HEK293T (cell line): ENCODE data around the gene RUSC1.

Experiments used
- CTCF ChIA-PET: fragments of 350-600 bp; formaldehyde crosslinking; extraction: SDS; loops from one replicate; lab custom pipeline; 2021; ENCODE audit warnings: antibody characterized with exemption, inconsistent platforms; lab: Yijun Ruan, JAX
- POLR2A ChIA-PET: fragments of 350-600 bp; formaldehyde crosslinking; extraction: SDS; loops from one replicate; lab custom pipeline; 2020; ENCODE audit warnings: antibody characterized with exemption, inconsistent platforms; lab: Yijun Ruan, JAX
- DNase-seq: peaks from one replicate; pipeline ENCODE4 v3.0.0; 2012; ENCODE audit warnings: mixed read lengths; ENCODE audit errors: extremely low spot score
- ARNT ChIP-seq: fragments of 450-650 bp; IDR thresholded peaks from 2 replicates; pipeline ENCODE4 v1.6.1; 2017; ENCODE audit warnings: mild to moderate bottlenecking
- BHLHE40 ChIP-seq: fragments of 450-650 bp; IDR thresholded peaks from 2 replicates; pipeline ENCODE4 v1.6.1; 2016; ENCODE audit warnings: mild to moderate bottlenecking, moderate library complexity, borderline replicate concordance
- CTBP1 ChIP-seq: fragments of 450-650 bp; IDR thresholded peaks from 2 replicates; pipeline ENCODE4 v1.6.1; 2016; ENCODE audit warnings: borderline replicate concordance
- ELF4 ChIP-seq: fragments of 450-650 bp; IDR thresholded peaks from 2 replicates; pipeline ENCODE4 v1.6.1; 2017; ENCODE audit warnings: antibody characterized with exemption
- FOXA1 ChIP-seq: fragments of 450-650 bp; IDR thresholded peaks from 2 replicates; pipeline ENCODE4 v1.6.1; 2016; ENCODE audit warnings: mild to moderate bottlenecking
- FOXK2 ChIP-seq: fragments of 450-650 bp; IDR thresholded peaks from 2 replicates; pipeline ENCODE4 v1.6.1; 2016; ENCODE audit warnings: mild to moderate bottlenecking
- FOXM1 ChIP-seq: fragments of 450-650 bp; IDR thresholded peaks from 2 replicates; pipeline ENCODE4 v1.6.1; 2017; ENCODE audit warnings: mild to moderate bottlenecking, borderline replicate concordance
- HDGF ChIP-seq: fragments of 450-650 bp; IDR thresholded peaks from 2 replicates; pipeline ENCODE4 v1.6.1; 2017; ENCODE audit warnings: antibody characterized with exemption, borderline replicate concordance
- L3MBTL2 ChIP-seq: fragments of 450-650 bp; conservative IDR thresholded peaks from 2 replicates; pipeline ENCODE4 v1.6.1; 2016; ENCODE audit warnings: mild to moderate bottlenecking
- LEF1 ChIP-seq: fragments of 450-650 bp; IDR thresholded peaks from 2 replicates; pipeline ENCODE4 v1.6.1; 2017; ENCODE audit warnings: mild to moderate bottlenecking, borderline replicate concordance
- NFRKB ChIP-seq: fragments of 450-650 bp; IDR thresholded peaks from 2 replicates; pipeline ENCODE4 v1.6.1; 2016; ENCODE audit warnings: mild to moderate bottlenecking, moderate library complexity
- SP1 ChIP-seq: fragments of 450-650 bp; IDR thresholded peaks from 2 replicates; pipeline ENCODE4 v1.6.1; 2017
- SUZ12 ChIP-seq: fragments of 450-650 bp; IDR thresholded peaks from 2 replicates; pipeline ENCODE4 v1.6.1; 2016; ENCODE audit warnings: mild to moderate bottlenecking
- TARDBP ChIP-seq: fragments of 450-650 bp; IDR thresholded peaks from 2 replicates; pipeline ENCODE4 v1.6.1; 2016
- ZNF384 ChIP-seq: fragments of 450-650 bp; IDR thresholded peaks from 2 replicates; pipeline ENCODE4 v1.6.1; 2016
- TF ChIP-seq, protein P1 (sequence below): fragments of 450-650 bp; IDR thresholded peaks from 2 replicates; pipeline ENCODE4 v1.6.1; 2016

The RUSC1 gene

DNA sequence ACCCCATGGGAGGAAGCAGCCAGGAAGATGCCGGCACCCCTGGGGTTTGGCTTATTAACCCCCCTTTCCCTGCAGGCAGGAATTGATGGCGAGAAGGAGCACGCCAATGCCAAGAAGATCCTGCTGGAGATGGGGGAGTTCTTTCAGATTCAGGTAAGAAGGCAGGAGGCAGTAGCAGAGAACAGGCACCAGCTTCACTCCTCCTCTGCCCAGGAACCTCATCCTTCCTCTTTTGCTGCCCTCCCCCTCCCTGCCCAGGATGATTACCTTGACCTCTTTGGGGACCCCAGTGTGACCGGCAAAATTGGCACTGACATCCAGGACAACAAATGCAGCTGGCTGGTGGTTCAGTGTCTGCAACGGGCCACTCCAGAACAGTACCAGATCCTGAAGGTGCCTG lies 1.2 kb upstream of the RUSC1 start:
- CTCF ChIA-PET = interaction anchor here (0.5 to 7.5 kb wide), 2 partner anchors 68 to 393 kb away, joined by 3 to 62 read pairs; no protein-coding TSS in a partner anchor
- POLR2A ChIA-PET = interaction anchor here (1.0 to 2.2 kb wide), 4 partner anchors 12 to 126 kb away, joined by 3 to 8 read pairs (median 6); no protein-coding TSS in a partner anchor
- no peak for DNase-seq
- TF ChIP-seq FOXK2 (no peak), LEF1 (no peak), FOXA1 (no peak), ARNT (no peak), L3MBTL2 (no peak), BHLHE40 (no peak), FOXM1 (no peak), HDGF (no peak), NFRKB (no peak), ZNF384 (no peak), SUZ12 (no peak), ELF4 (no peak), SP1 (no peak), TARDBP (no peak), CTBP1 (no peak)
- TF ChIP-seq, protein P1, sequence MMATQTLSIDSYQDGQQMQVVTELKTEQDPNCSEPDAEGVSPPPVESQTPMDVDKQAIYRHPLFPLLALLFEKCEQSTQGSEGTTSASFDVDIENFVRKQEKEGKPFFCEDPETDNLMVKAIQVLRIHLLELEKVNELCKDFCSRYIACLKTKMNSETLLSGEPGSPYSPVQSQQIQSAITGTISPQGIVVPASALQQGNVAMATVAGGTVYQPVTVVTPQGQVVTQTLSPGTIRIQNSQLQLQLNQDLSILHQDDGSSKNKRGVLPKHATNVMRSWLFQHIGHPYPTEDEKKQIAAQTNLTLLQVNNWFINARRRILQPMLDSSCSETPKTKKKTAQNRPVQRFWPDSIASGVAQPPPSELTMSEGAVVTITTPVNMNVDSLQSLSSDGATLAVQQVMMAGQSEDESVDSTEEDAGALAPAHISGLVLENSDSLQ = no peak

DNA sequence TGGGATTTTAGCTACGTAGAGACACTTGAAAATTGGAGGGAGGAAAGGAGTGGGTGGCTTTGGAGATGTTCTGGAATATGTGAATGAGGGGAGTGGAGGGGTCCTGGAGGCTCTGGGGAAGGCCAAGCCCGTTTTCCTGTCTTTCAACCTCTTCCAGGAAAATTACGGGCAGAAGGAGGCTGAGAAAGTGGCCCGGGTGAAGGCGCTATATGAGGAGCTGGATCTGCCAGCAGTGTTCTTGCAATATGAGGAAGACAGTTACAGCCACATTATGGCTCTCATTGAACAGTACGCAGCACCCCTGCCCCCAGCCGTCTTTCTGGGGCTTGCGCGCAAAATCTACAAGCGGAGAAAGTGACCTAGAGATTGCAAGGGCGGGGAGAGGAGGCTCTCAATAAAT lies 442 bp upstream of the RUSC1 start:
- ChIA-PET CTCF (interaction anchor here (7.5 kb wide), 1 partner anchor 69 kb away, joined by 62 read pairs; no protein-coding TSS in a partner anchor), POLR2A (interaction anchor here (1.0 to 1.2 kb wide), 4 partner anchors 13 to 126 kb away, joined by 3 to 4 read pairs (median 3); partner anchors contain the start of gene SCAMP3)
- TF ChIP-seq BHLHE40 (no peak), SUZ12 (no peak), NFRKB (no peak), SP1 (no peak)
- DNase-seq = no peak

DNA sequence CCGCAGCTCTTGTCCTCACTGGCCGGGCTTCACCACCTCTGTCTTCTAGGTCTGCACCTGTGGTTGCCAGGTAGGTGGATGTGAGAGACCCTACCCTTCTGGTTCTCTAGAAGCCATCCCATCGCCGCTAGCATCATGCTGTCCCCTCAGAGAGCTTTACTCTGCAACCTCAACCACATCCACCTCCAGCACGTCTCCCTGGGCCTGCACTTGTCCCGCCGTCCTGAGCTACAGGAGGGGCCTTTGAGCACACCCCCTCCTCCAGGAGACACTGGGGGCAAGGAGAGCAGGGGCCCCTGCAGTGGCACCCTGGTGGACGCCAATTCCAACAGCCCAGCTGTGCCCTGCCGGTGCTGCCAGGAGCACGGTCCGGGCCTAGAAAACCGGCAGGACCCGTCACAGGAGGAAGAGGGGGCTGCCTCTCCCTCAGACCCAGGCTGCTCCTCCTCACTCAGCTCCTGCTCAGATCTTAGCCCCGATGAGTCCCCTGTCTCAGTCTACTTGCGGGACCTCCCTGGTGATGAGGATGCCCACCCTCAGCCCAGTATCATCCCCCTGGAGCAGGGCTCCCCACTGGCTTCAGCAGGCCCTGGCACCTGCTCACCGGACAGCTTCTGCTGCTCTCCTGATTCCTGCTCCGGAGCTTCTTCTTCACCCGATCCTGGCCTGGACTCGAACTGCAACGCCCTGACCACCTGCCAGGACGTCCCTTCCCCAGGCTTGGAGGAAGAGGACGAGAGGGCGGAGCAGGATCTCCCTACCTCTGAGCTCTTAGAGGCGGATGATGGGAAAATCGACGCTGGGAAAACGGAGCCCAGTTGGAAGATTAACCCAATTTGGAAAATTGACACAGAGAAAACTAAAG lies 1.2 kb downstream of the RUSC1 start:
- TF ChIP-seq ZNF384 = no peak
- no peak for TF ChIP-seq CTBP1
- TF ChIP-seq FOXA1 = no peak
- no peak for TF ChIP-seq L3MBTL2
- no peak for TF ChIP-seq BHLHE40
- TF ChIP-seq NFRKB = no peak
- no peak for TF ChIP-seq FOXK2
- TF ChIP-seq HDGF = no peak
- ChIA-PET POLR2A (interaction anchor here (1.0 to 6.0 kb wide), 11 partner anchors 10 to 128 kb away, joined by 3 to 43 read pairs (median 7); partner anchors contain the start of genes CLK2, ENTREP3, FDPS and SCAMP3), CTCF (interaction anchor here (0.6 to 7.5 kb wide), 5 partner anchors 9 to 230 kb away, joined by 3 to 62 read pairs (median 5); no protein-coding TSS in a partner anchor)
- DNase-seq = no peak

- peak; percentile 49 for DNase-seq
- TF ChIP-seq SUZ12 = no peak
- TF ChIP-seq TARDBP = no peak
- TF ChIP-seq, protein P1 = no peak
- TF ChIP-seq FOXM1 = no peak
- no peak for TF ChIP-seq ZNF384
- no peak for TF ChIP-seq NFRKB
- no peak for TF ChIP-seq LEF1
- no peak for TF ChIP-seq L3MBTL2
- no peak for TF ChIP-seq FOXK2
- no peak for TF ChIP-seq ARNT
- no peak for TF ChIP-seq BHLHE40
- no peak for TF ChIP-seq ELF4
- TF ChIP-seq SP1 = no peak
- TF ChIP-seq CTBP1 = no peak
- ChIA-PET CTCF (interaction anchor here (0.6 to 7.5 kb wide), 5 partner anchors 10 to 231 kb away, joined by 3 to 62 read pairs (median 5); no protein-coding TSS in a partner anchor), POLR2A (interaction anchor here (1.0 to 6.0 kb wide), 11 partner anchors 11 to 128 kb away, joined by 3 to 43 read pairs (median 7); partner anchors contain the start of genes CLK2, ENTREP3, FDPS and SCAMP3)
Measured at GRCh38 chr1:155322571-155322952, 1.9 kb downstream of the RUSC1 start.

DNA sequence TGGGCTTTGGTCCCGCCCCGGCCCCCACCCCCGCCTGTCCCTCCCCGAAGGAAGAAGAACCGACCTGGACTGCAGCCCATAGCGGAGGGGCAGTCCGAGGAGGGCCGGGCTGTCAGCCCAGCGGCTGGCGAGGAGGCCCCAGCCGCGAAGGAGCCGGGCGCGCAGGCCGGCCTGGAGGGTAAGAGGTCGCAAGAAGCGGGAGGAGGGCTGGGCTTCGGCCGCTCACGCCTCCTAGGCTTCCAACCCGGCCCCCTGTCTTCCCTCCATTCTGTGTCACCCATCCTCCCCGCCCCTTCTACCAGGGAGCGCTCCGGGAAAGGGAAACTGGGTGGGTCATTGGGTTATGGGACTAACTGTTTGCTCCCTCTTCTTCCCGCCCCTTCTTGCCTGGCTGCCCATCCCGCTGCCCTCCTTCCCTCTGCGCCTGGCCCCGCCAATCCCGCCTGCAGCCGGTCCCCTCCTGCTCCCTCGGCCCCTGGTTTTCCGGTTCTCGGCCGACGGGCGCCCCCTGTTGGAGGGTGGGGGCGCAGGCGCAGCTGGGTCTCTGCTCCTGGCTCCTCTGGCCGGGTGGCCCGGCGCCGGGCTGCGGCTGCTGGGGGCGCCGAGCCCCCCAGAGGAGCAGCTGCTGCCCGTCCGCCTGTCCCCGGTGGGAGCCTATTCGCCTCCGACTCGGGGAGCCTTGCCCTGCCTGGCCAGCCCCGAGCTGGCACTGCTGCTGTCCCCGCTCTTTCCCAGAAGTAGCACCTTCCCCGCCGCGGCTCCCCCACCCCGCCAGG lies 2.4 kb downstream of the RUSC1 start:
- ChIA-PET CTCF (interaction anchor here (0.6 to 7.5 kb wide), 10 partner anchors 10 to 267 kb away, joined by 3 to 62 read pairs (median 4); no protein-coding TSS in a partner anchor), POLR2A (interaction anchor here (0.5 to 6.0 kb wide), 26 partner anchors 10 to 181 kb away, joined by 3 to 43 read pairs (median 5); partner anchors contain the start of genes CLK2, ENTREP3, FDPS and HCN3)
- TF ChIP-seq L3MBTL2 = peak; percentile 56
- TF ChIP-seq, protein P1 = peak; percentile 39; the same call in 1 of the 2 replicates
- peak; percentile 81; the same call in 1 of the 2 replicates for TF ChIP-seq HDGF
- no peak for TF ChIP-seq BHLHE40
- DNase-seq = peak; percentile 93
